Breast epithelium (tissue), 3 donors: ENCODE results near the gene SMCO3.
"Not testable (repeated sequence)": the region's sequence is repeated elsewhere in the genome, so short reads cannot be mapped to it uniquely, and the experiment has no call there.

Source experiments
- CTCF ChIP-seq, 3 donors: fragments of 450-650 bp; IDR thresholded peaks; one replicate each; pipeline ENCODE4 v1.5.1; 2016 to 2017; ENCODE audit warnings: antibody characterized with exemption in 3 of 3, mild to moderate bottlenecking in 3 of 3, moderate library complexity in 3 of 3
- POLR2A ChIP-seq: fragments of 450-650 bp; IDR thresholded peaks from one replicate; pipeline ENCODE4 v1.6.1; 2016; ENCODE audit warnings: antibody characterized with exemption, mild to moderate bottlenecking, moderate library complexity
- POLR2AphosphoS5 ChIP-seq, 3 donors: sonication (generic); formaldehyde crosslinking; IDR thresholded peaks; one replicate each; pipeline ENCODE4 v1.6.1; 2017; ENCODE audit warnings: antibody characterized with exemption in 3 of 3

GRCh38 chr12:14759711-14760280 is 54.2 kb downstream of the SMCO3 start:
- TF ChIP-seq POLR2AphosphoS5 (IDR thresholded peaks at IDR 0.05); CTCF (IDR thresholded peaks at IDR 0.05); POLR2A: not testable (repeated sequence)
